Measurements from ENCODE around the gene IQSEC2. TPM values are rescaled to one million over a fixed set of nuclear protein-coding genes. Genes with fewer than 3 reads are reported as not detected.

Gene IQSEC2
- total RNA-seq, 2 donors from 2014 or later = 8.3 to 9.4 TPM

DNA sequence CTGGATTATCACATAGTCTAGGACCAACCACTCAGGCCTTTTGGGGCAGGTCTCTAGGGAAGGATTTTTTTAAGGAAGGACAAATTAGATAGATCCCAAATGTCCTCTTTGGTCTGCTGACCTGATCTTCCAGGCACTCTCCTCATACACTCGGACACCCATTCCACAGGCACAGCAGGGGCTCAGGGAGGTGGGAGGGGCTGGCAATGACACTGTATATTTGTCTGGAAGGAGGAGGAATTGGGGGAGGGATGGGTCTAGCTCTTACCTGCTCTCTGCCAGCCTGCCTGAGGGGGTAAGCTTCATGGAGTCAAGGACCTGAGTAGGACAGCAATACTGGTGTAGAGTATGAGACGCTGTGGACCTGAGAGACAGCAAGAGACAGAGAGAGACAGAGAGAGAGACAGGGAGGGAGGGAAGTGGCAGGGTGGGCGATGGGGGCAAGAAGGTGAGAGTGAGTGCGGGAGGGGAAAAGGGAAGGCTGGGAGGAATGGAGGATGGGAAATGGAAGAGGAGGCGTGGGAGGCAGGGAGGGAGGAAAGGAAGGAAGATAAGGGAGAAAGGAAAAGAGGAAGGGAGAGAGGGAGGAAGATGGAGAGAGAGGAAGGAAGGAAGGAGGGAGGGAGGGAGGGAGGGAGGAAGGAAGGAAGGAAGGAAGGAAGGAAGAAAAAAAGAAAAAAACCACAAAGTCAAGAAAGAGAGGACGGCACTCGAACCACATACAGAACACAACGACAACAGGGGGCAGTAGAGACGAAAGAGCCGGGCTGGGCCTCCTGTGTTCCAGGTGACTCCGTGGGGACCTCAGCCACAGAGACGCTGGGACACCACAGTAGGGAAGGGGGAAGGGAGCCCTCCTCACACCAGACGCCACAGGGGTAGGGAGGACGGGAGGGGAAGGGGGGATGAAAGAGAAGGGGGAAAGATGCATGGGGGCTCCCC, 1.8 kb downstream of the IQSEC2 start:
- DNase-seq (ENCODE audit: low spot score) = peak; percentile 62
- intact Hi-C loops (cut with DNase I) = no loop called here

DNA sequence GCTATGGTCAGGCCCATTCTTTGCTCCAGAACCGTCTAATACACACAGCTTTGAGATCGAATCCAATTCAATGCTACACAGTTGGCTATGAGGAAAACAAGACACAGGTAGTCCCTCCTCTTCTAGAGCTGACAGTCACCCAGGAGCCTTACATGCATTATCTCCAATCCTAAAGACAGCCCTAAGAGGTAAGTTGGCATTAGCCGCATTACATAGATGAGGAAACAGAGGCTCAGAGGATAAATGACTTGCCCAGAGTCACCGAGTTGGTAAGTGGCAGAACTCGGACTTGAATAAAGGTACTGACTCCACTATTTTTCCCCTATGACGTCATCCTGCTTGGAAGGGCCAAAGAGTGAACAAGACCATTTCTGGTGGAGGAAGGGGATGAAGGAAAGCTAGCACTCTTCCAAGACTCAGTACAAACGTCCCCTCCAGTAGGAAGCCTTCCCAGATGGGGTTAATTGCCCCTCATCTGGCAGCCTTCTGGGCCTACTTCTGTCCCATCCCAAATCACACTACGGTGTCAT, 8.5 kb downstream of the IQSEC2 start:
- no peak for DNase-seq (ENCODE audit: low spot score)
- intact Hi-C loops (cut with DNase I) = no loop called here

DNA sequence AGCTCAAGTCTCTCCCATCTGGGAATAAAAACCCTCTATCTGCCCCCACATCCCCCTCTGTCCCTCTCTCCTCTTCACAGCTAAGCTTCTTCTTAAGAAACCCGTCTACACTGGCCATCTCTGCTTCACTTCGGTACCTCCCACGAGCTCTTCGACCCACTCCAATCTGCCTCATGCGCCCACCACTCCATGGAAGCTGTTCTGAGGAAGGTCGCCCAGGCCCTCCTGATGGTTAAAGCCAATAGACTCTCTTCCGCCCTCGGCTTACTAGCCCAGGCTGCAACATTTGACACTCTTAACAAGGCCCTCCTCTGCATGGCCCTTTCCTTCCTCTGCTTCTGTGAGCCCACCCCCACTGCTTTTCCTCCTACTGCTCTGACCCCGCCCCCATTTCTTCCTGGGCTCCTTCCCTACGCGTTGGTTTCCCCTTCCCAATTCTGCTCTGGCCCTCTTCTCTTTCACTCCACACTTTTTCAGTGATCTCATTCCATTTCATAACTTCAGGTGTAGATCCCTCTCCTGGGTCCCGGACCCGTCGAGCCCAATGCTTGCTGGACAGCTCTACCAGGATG, 11.8 kb downstream of the IQSEC2 start:
- intact Hi-C loops (cut with DNase I) = no loop called here
- DNase-seq (ENCODE audit: low spot score) = peak; percentile 41

DNA sequence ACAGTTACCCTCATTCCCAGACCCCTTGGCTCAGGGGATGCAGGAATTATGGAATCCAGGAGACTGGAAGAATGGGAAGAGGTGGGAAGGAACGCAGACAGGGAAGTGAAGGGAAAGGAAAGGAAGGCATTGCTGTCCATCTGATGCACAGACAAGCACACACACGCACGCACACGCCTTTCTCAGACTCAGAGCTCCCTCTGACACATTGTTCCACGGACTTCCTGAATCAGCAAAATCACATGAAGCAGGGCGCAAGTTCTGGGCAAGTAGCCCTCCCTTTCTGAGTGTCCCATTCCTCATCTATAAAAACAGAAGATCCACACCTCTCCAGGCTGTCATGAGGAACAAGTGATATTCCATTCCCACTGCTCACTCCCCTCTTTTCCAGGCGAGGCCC, 13.2 kb downstream of the IQSEC2 start:
- DNase-seq (ENCODE audit: low spot score) = no peak
- intact Hi-C loops (cut with DNase I) = no loop called here

DNA sequence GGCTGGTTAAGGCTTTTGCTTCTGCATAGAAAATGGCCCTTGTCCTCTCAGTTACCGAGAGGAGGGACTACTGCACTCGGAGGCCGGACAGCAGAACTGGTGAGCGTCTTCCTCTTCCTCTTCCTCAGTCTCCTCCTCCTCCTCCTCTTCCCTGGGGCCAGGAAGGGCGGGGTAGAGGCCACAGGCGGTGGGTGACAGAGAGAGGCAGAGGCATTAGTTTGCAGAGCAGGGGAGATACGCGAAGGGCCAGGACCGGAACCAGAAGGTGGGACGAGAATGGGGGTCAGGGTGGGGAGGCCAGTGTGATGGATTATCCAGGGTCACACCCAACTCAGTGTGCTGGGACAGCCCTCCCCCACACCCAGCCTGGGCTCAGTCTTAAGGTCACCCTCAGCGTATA, 14.5 kb downstream of the IQSEC2 start:
- no peak for DNase-seq (ENCODE audit: low spot score)
- intact Hi-C loops (cut with DNase I) = no loop called here

DNA sequence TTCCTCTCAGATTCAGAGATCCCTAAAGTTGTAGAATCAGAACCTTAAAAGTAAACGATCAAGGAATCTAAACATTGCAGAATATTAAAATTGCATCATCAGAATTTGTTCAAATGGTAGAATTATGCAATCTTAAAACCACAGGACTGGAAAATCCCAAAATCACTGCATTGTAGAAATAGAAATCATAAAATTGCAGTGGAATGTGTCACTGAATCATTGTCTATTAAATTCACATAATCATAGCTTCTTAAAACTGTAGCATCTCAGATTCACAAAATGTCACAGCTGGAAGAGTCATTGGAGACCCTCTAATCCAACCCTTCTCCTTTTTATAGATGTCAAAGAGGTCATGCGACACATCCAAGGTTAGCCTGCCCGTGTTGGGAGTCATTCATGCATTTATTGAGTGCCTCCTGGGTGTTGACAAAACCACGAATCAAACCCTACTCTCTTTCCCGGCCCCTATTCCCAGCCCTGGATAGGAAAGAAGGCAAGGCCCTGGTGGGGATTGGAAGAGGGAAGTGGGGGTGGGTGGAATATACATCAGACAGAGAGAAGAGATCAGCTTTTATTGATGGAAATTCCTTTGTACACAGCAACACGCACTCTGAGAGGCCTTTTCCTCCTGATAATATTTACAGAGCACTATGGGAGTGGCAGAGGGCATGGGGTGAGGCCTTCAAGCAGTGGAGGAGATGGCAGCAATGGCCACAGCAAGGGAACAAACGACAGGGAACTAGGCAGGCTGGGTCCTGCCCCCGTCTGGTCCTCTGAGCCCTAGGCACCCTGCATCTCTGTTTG, 15.4 kb downstream of the IQSEC2 start:
- DNase-seq (ENCODE audit: low spot score) = peak; percentile 46
- intact Hi-C loops (cut with DNase I) = no loop called here

DNA sequence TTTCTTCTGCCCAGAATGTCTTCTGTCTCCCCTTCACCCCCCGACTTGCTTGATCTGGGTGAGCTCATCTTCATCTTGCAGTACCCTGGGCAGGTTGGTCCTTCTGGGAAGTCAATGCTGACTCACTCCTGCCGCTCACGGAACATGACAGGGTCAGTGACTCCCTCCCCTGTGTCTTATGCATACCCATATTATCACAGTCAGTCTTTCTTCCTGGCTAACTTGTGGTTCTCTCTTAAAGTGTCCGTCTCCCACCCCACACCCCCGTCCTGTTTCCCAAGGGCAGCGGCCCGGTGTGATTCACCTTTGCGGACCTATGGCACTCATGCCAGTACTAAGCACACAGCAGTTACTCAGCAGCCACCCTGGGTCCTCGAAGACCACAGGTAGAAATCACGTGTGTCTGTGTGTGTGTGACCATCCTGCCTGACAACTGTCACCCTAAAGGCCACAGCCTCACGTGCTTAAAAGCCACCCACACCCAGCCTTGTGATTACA, 17.7 kb downstream of the IQSEC2 start:
- DNase-seq (ENCODE audit: low spot score) = no peak
- intact Hi-C loops (cut with DNase I) = no loop called here

GRCh38 chrX:53262918-53263394, 18.4 kb downstream of the IQSEC2 start:
- no peak for DNase-seq (ENCODE audit: low spot score)

DNA sequence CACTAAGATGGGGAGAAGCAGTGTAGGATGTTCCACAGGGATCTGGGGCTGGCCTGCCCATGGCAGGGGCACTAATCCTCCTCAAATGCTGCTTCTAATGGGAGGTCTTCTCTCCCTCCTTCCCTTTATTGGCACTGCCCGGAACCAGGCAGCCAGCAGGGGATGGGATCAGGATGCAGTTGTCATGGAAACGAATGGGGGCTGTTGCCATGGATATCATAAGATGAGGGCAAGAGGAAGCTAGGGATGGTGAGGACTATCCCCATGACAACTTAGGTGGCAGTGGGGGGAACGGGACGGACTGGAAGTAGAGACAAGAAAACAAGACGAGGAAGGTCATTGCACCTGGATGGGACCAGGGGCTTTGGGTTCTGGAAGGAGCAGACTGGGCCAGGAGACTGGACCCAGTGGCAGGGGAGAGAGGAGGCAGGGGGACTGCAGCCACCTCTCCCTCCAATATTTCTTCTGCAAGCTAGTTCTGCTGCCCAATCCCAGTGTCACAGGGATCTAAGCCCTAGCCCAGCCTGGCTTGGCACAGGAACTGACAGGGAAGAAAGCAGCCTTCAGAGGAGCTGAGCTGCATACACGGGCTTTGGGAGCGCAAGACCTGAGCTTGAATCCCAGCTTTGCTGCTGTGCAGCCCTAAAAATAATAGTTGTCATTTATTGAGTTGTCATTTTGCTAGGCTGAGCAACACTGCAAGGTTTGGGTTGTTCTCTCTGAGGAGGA, 19.0 kb downstream of the IQSEC2 start:
- intact Hi-C loops (cut with DNase I) = no loop called here
- DNase-seq (ENCODE audit: low spot score) = peak; percentile 50

More at GRCh38 chrX:53262918-53263394, 18.4 kb downstream of the IQSEC2 start:
- intact Hi-C loops (cut with DNase I) = no loop called here

DNA sequence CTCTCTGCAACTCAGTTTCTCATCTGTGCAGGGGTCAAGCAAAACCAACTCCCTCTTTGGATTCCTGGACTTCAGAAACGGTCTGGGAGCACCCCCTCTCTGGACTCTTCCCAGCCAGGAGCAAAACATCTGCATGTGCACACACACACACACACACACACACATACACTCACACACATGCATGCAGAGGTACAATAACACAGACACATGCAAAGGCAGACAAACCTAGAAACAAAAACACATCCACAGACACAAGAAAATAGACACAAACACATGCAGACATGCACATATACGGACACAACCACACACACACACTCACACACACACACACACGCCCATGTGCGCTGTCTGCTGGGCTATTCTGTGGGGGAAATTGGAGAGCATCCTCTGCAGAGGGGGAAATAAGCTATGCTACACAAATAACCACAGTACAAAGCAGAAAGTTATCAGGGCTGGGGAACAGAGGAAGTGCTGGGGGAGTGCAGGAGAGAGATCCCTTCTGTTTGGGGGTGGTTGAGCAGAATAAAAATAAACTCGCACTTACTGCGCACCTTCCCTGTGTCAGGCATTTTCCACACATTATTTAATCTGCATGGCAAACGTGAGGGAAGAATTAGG, 19.9 kb downstream of the IQSEC2 start:
- intact Hi-C loops (cut with DNase I) = no loop called here
- peak; percentile 40 for DNase-seq (ENCODE audit: low spot score)

- DNase-seq (ENCODE audit: low spot score) = peak; percentile 46
- intact Hi-C loops (cut with DNase I) = no loop called here
These were observed 20.5 kb downstream of the IQSEC2 start for GRCh38 chrX:53260836-53261235.

GRCh38 chrX:53257670-53258423, 23.5 kb downstream of the IQSEC2 start:
- no peak for DNase-seq (ENCODE audit: low spot score)
- intact Hi-C loops (cut with DNase I) = no loop called here

DNA sequence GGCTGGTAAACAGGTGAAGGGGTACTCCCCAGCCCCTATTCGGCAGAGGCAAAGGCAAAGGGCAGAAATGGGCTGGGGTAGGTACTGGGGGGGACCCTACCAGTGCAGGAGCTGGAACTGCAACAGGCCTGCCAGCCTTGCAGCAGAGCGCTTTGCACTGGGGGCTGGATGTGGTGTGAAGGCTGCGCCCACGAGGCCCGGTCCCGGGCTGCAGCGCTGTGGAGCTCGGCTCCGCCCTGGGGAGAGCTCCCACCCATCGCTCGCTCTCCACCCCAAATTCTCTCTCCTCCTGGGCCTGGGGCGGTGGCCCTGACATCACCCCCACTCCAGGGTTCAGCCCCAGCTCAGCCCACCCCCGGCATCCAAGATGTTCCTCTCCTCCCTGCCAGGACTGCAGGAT, 24.2 kb downstream of the IQSEC2 start:
- peak; percentile 30 for DNase-seq (ENCODE audit: low spot score)
- intact Hi-C loops (cut with DNase I) = no loop called here

DNA sequence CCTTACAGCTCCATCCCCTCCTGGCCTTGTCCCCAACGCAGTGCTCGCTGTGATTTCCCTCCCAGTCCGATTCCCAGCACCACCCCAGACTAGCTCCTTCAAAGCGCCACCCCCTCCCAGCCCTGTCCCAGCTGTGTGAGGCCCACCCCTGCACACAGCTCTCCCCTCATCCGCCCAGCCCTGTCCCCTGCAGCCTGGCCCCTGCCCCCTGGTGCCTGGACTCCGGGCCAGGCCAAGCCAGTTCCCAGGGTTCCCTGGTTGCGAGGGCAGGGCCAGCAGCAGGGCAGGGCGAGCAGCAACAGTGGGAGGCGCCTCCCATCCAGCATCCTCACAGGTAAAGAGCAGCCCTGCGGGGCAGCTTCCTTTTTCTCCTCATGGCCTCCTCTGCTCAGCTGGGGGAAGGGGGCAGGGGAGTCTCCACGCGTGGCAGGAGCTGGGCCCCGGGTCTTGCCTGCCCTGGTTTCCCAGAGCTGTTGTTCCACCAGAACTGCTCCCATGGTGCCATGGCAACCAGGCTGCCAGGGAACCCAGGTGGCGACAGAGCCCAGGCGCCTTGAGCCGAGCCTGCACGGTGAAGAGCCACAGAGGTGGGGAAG, 24.8 kb downstream of the IQSEC2 start:
- intact Hi-C loops (cut with DNase I) = no loop called here
- DNase-seq (ENCODE audit: low spot score) = peak; percentile 72

GRCh38 chrX:53255738-53256191, 25.6 kb downstream of the IQSEC2 start:
- intact Hi-C loops (cut with DNase I) = no loop called here
- peak; percentile 64 for DNase-seq (ENCODE audit: low spot score)

- DNase-seq (ENCODE audit: low spot score) = no peak
- intact Hi-C loops (cut with DNase I) = no loop called here
These were observed 26.6 kb downstream of the IQSEC2 start for GRCh38 chrX:53254570-53255461.

Data from posterior vena cava (tissue), 2 donors.